ENCODE data around the gene NUDT5. TPM values are rescaled to one million over a fixed set of nuclear protein-coding genes. Genes with fewer than 3 reads are reported as not detected.

The NUDT5 gene
- total RNA-seq, 1 experiment from 2014 or later, result 117 TPM

- TF ChIP-seq CTCF (conservative IDR thresholded peaks at IDR 0.05), result no peak
Measured at GRCh38 chr10:12121673-12122072, 74.0 kb downstream of the NUDT5 start.

More at GRCh38 chr10:12121673-12122072, 74.0 kb downstream of the NUDT5 start:
- Histone ChIP-seq H4K8ac (replicated peaks; ENCODE audit: insufficient read length, low read depth, low read length) (no peak overlapping the region), H3K4me1 (ENCODE audit: insufficient read depth, low read length) (no peaks in the 10 kb centered on the region), H3K56ac (ENCODE audit: insufficient read length, low read depth, low read length) (no peak overlapping the region), H4K91ac (ENCODE audit: insufficient read length, low read depth, low read length) (no peak overlapping the region), H3K23ac (ENCODE audit: insufficient read length, low read depth, low read length) (no peak overlapping the region), H2AFZ (ENCODE audit: low read length) (no peak overlapping the region), H2AK5ac (ENCODE audit: insufficient read length, low read length) (no peak overlapping the region), H3K27ac (ENCODE audit: insufficient read length, low read depth, low read length) (no peak overlapping the region), H2BK120ac (ENCODE audit: low read depth, low read length, poor library complexity, severe bottlenecking) (no peak overlapping the region), H2BK12ac (ENCODE audit: insufficient read length, low read depth, low read length) (no peak overlapping the region), H3K9ac (ENCODE audit: extremely low read depth, insufficient read length, low read length) (no peak overlapping the region), H3K79me2 (ENCODE audit: insufficient read depth, low read length) (no peaks in the 10 kb centered on the region), H3K4ac (ENCODE audit: low read depth, low read length) (no peak overlapping the region), H3K14ac (ENCODE audit: insufficient read depth, low read length) (no peak overlapping the region), H2BK5ac (ENCODE audit: insufficient read length, low read length) (no peak overlapping the region), H2BK15ac (ENCODE audit: low read depth, low read length) (no peak overlapping the region), H3K9me3 (ENCODE audit: control insufficient read depth, low read depth, low read length) (no peaks in the 10 kb centered on the region), H3K4me2 (ENCODE audit: insufficient read depth, insufficient read length, low read length) (no peak overlapping the region), H3K18ac (ENCODE audit: insufficient read length, low read depth, low read length) (no peak overlapping the region), H4K5ac (ENCODE audit: insufficient read length, low read depth, low read length) (no peak overlapping the region), H2BK20ac (ENCODE audit: low read depth, low read length, poor library complexity, severe bottlenecking) (no peak overlapping the region), H3K79me1 (ENCODE audit: insufficient read depth, low read depth, low read length, poor library complexity, severe bottlenecking) (no peaks in the 10 kb centered on the region), H3T11ph (ENCODE audit: low read length) (no peak overlapping the region), H4K20me1 (ENCODE audit: control insufficient read depth, insufficient read depth, insufficient read length) (no peaks in the 10 kb centered on the region), H3K27me3 (ENCODE audit: insufficient read depth, low read length) (no peaks in the 10 kb centered on the region), H3K23me2 (ENCODE audit: insufficient read length, low read depth, low read length, poor library complexity, severe bottlenecking) (no peaks in the 10 kb centered on the region)
- H3K4me1 Mint-ChIP-seq, result no peaks in the 10 kb centered on the region
- DNase-seq, result no peak
- H3K36me3 Mint-ChIP-seq (ENCODE audit: insufficient read depth in 1 of 3, low read depth in 3 of 3), result peaks cover 41 to 69% (median 59%) of the 10 kb centered on the region in 3 experiments
- H3K9me3 Mint-ChIP-seq, result no peaks in the 10 kb centered on the region
- no peak overlapping the region for H3K4me3 Mint-ChIP-seq
- H3K27me3 Mint-ChIP-seq (ENCODE audit: low read depth), result no peaks in the 10 kb centered on the region
- WGBS (ENCODE audit: extremely low coverage, insufficient read length, low lambda C conversion rate), result no CpG with 5 or more reads among the region's 4 CpGs
- no peak overlapping the region; a peak in 1 of 7 replicates for H3K27ac Mint-ChIP-seq

Small RNA genes lying within 50 kb of the gene (microRNA-seq; reads per million reads assigned to microRNA genes)
- not detected for gene MIR548AK (ENCODE audit: borderline microRNAs expressed)

Other genes with a start within 250 kb of the NUDT5 start
- gene UPF2, start 153.1 kb downstream of the NUDT5 start, total RNA-seq (2021), result 34.1 and 34.6 TPM in 2 replicates
- 53.2 and 53.5 TPM in 2 replicates for gene DHTKD1, start 126.9 kb downstream of the NUDT5 start, total RNA-seq (2021)
- gene SEC61A2, start 66.2 kb downstream of the NUDT5 start, total RNA-seq (2021), result 13.9 TPM in 2 replicates
- 154 and 159 TPM in 2 replicates for gene CDC123, start 297 bp upstream of the NUDT5 start, total RNA-seq (2021)
- 5.6 and 6.3 TPM in 2 replicates for gene CAMK1D, start 153.7 kb upstream of the NUDT5 start, total RNA-seq (2021)

Measured in H9 (cell line).